ENCODE measurements around the gene HAPSTR1.

GRCh38 chr16:9082422-9082821 is 9.0 kb upstream of the HAPSTR1 start:
- TF ChIP-seq, protein P1, sequence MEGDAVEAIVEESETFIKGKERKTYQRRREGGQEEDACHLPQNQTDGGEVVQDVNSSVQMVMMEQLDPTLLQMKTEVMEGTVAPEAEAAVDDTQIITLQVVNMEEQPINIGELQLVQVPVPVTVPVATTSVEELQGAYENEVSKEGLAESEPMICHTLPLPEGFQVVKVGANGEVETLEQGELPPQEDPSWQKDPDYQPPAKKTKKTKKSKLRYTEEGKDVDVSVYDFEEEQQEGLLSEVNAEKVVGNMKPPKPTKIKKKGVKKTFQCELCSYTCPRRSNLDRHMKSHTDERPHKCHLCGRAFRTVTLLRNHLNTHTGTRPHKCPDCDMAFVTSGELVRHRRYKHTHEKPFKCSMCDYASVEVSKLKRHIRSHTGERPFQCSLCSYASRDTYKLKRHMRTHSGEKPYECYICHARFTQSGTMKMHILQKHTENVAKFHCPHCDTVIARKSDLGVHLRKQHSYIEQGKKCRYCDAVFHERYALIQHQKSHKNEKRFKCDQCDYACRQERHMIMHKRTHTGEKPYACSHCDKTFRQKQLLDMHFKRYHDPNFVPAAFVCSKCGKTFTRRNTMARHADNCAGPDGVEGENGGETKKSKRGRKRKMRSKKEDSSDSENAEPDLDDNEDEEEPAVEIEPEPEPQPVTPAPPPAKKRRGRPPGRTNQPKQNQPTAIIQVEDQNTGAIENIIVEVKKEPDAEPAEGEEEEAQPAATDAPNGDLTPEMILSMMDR (IDR thresholded peaks at IDR 0.05; ENCODE audit: low read length), result no peak
- no peak for TF ChIP-seq EZH2 (optimal IDR thresholded peaks at IDR 0.05; ENCODE audit: low read depth, low read length)

All from MM.1S (cell line).